ENCODE results near the gene EDN3. TPM values are rescaled to one million over a fixed set of nuclear protein-coding genes. Genes with fewer than 3 reads are reported as not detected.

The EDN3 gene
- total RNA-seq, 6 experiments from 2014 or later: not detected

DNA sequence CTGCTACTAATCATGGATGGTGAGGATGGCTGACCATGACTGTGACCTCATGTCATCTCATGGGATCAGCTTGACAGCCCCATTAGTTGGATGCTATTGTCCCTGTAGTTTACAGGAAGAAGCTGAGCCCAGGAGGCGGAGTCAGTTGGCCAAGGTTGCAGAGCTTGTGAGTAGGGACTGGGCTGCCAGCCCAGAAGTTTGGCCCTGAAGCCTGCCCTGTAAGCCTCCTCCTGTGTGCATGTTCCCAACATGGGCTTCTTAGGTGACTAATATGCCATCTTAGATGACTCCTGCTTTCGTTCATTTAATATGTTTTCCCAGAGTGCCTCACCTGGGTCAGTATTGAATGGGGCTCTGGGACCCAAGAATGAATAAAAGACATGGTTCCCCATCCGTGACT, 6.9 kb downstream of the EDN3 start:
- no peak for DNase-seq
- H3K36me3 Mint-ChIP-seq (ENCODE audit: low read depth): no peaks in the 10 kb centered on the region

DNA sequence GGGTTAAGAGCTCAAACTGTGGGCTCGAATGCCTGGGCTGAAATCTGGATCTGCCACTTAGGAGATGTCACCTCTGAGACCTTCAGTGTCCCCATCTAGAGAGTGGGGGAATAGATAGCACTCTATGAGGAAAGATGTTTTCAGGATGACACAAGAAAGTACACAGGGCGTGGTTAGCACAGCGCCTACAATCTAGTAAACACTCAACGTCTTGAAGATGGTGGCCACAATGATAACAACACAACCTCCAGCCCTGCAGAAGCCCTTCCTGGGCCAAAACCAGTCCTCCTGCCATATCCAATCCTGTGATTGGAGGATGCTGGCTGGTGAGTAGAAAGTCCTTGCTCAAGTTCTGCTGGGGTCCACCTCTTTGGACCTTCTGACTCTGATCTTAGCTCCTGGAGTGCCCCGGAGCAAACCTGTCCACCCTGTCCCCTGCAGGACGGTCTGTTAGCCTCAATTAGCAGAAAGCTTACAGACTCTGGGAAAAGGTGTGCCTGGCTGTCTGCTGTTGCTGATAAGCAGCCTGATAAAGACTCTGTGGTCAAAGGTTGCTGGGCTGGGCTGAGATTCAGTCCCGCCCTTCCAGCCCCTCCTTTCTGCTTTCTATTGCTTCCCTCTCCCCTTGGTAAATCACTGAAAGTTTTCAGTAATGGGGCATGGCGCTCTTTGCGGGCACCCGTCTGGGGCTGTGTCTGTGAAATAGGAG, 8.2 kb downstream of the EDN3 start:
- no peak for DNase-seq
- Mint-ChIP-seq H3K27me3 (ENCODE audit: insufficient read depth) (peaks cover 3% of the 10 kb centered on the region; the same call in 1 of the 2 replicates), H3K27ac (no peak overlapping the region)

More for the DNA sequence above, 6.9 kb downstream of the EDN3 start:
- TF ChIP-seq, protein P1, sequence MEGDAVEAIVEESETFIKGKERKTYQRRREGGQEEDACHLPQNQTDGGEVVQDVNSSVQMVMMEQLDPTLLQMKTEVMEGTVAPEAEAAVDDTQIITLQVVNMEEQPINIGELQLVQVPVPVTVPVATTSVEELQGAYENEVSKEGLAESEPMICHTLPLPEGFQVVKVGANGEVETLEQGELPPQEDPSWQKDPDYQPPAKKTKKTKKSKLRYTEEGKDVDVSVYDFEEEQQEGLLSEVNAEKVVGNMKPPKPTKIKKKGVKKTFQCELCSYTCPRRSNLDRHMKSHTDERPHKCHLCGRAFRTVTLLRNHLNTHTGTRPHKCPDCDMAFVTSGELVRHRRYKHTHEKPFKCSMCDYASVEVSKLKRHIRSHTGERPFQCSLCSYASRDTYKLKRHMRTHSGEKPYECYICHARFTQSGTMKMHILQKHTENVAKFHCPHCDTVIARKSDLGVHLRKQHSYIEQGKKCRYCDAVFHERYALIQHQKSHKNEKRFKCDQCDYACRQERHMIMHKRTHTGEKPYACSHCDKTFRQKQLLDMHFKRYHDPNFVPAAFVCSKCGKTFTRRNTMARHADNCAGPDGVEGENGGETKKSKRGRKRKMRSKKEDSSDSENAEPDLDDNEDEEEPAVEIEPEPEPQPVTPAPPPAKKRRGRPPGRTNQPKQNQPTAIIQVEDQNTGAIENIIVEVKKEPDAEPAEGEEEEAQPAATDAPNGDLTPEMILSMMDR (IDR thresholded peaks at IDR 0.05): no peak
- no peak overlapping the region for H3K27ac Mint-ChIP-seq
- H3K4me3 Mint-ChIP-seq: no peak overlapping the region
- H3K4me1 Mint-ChIP-seq (ENCODE audit: low read depth): no peaks in the 10 kb centered on the region
- H3K27me3 Mint-ChIP-seq (ENCODE audit: insufficient read depth): peaks cover 2% of the 10 kb centered on the region; the same call in 1 of the 2 replicates
- H3K9me3 Mint-ChIP-seq: peaks cover 50% of the 10 kb centered on the region

DNA sequence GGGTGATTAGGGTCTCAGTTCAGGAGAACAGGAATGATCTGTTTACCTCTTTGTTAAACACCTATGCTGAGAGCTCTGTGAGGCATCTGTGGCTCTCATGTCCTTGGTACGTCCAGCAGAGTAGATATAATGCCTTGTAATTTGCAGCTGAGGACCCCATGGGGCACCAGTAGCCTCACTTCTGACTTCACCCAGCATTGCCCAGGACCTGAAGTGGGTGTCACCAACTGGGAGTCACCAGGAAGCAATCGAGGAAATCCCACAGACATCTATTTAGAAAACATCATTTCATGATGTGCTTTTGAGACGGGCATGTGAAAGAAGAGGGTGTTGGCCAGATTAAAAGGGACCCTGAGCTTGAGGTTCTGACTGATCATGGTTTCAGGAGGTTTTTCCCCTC, 8.8 kb downstream of the EDN3 start:
- no peak overlapping the region for H3K27ac Mint-ChIP-seq
- TF ChIP-seq, protein P1 (IDR thresholded peaks at IDR 0.05): no peak
- DNase-seq: no peak
- H3K36me3 Mint-ChIP-seq (ENCODE audit: low read depth): no peaks in the 10 kb centered on the region
- H3K27me3 Mint-ChIP-seq (ENCODE audit: insufficient read depth): peaks cover 3% of the 10 kb centered on the region; the same call in 1 of the 2 replicates
- H3K4me1 Mint-ChIP-seq (ENCODE audit: low read depth): no peaks in the 10 kb centered on the region
- no peak overlapping the region for H3K4me3 Mint-ChIP-seq
- peaks cover 60% of the 10 kb centered on the region for H3K9me3 Mint-ChIP-seq

More for the DNA sequence above, 8.2 kb downstream of the EDN3 start:
- Mint-ChIP-seq H3K9me3 (peaks cover 55% of the 10 kb centered on the region), H3K36me3 (ENCODE audit: low read depth) (no peaks in the 10 kb centered on the region), H3K4me1 (ENCODE audit: low read depth) (no peaks in the 10 kb centered on the region), H3K4me3 (no peak overlapping the region)
- TF ChIP-seq, protein P1 (IDR thresholded peaks at IDR 0.05): no peak

DNA sequence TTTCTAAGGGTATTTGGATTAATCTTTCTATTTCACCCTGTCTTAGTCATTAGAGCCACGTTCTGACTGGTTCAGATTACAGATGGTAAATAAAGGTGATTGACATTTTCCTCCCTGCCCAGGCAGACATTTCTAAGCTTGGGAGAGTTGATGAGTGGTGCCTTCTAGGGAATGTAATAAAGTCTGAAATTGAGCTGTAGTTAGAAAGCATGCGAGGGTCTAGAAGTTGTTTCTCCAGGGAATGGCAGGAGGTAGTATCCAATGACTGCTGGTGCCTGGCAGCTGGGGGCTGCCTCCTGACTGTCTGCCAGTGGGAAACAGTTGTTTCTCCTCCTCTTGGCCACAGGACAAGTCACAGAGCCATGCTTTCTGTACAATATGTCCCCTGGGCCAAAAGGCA, 14.6 kb downstream of the EDN3 start:
- peaks cover 56% of the 10 kb centered on the region for H3K9me3 Mint-ChIP-seq
- TF ChIP-seq, protein P1 (IDR thresholded peaks at IDR 0.05): no peak
- no peaks in the 10 kb centered on the region for H3K4me1 Mint-ChIP-seq (ENCODE audit: low read depth)
- H3K4me3 Mint-ChIP-seq: no peak overlapping the region
- no peaks in the 10 kb centered on the region for H3K36me3 Mint-ChIP-seq (ENCODE audit: low read depth)
- DNase-seq: no peak
- no peak overlapping the region for H3K27ac Mint-ChIP-seq
- peaks cover 5% of the 10 kb centered on the region; the same call in 1 of the 2 replicates for H3K27me3 Mint-ChIP-seq (ENCODE audit: insufficient read depth)

DNA sequence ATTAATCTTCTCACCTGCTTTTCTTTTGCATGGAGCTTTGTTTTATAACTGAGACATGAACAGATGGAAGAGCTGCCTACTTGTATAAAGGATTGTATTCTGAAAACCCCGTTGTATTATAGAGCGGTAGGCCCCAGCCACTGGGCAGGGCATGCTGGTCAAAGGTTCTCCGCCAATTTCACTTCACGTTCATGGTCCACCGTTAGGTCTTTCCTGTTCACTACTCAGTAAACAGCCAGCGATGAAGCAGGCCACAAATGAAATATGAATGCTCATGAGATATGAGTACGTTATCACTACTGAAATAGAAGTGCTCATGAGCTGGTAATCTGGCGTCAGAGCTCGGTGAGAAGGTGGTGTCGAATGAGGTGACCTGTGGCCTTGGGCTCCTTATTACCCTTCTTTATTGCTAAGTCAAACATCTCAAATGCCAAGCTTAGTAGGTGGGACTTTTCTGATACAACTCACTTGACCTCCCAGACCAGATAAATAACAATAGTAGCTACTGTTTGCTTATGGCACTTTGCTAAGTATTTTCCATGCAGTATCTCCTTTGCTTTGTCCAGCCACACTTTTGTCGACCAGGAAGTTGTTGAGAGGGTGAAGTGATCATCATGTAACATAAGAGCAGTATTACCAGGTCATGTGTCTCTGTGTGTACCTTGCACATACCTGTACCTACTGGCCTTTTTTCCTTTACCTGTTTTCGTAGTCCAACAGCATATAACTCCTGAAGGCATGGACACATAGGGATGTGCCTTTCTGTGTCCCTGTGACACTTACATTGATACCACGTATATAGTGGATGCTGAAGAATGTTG, 16.7 kb downstream of the EDN3 start:
- TF ChIP-seq, protein P1 (IDR thresholded peaks at IDR 0.05): no peak
- no peak for DNase-seq
- Mint-ChIP-seq H3K36me3 (ENCODE audit: low read depth) (no peaks in the 10 kb centered on the region), H3K9me3 (peaks cover 44% of the 10 kb centered on the region), H3K4me1 (ENCODE audit: low read depth) (no peaks in the 10 kb centered on the region), H3K27me3 (ENCODE audit: insufficient read depth) (peaks cover 4% of the 10 kb centered on the region; the same call in 1 of the 2 replicates), H3K27ac (no peak overlapping the region), H3K4me3 (no peak overlapping the region)
